Measurements from ENCODE around the gene INSRR.

DNA sequence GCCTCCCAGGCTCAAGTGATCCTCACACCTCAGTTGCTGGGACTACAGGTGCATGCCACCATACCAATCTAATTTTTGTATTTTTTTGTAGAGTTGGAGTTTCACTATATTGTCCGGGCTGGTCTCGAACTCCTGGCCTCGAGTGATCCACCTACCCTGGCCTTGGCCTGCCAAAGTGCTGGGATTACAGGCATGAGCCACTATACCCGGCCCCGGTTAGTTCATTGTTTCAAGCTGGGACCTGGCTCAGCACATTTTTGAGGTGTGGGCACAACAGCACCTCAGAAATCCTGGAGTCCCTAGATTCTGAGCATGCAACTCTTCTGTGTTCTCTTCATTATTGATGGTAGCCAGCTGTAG is 63.6 kb downstream of the INSRR start:
- TF ChIP-seq, protein P1, sequence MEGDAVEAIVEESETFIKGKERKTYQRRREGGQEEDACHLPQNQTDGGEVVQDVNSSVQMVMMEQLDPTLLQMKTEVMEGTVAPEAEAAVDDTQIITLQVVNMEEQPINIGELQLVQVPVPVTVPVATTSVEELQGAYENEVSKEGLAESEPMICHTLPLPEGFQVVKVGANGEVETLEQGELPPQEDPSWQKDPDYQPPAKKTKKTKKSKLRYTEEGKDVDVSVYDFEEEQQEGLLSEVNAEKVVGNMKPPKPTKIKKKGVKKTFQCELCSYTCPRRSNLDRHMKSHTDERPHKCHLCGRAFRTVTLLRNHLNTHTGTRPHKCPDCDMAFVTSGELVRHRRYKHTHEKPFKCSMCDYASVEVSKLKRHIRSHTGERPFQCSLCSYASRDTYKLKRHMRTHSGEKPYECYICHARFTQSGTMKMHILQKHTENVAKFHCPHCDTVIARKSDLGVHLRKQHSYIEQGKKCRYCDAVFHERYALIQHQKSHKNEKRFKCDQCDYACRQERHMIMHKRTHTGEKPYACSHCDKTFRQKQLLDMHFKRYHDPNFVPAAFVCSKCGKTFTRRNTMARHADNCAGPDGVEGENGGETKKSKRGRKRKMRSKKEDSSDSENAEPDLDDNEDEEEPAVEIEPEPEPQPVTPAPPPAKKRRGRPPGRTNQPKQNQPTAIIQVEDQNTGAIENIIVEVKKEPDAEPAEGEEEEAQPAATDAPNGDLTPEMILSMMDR (IDR thresholded peaks at IDR 0.05) = no peak
- no peak for TF ChIP-seq EP300 (IDR thresholded peaks at IDR 0.05)

Measured in A549 (cell line).